ENCODE measurements around the gene EXOG.

The EXOG gene

GRCh38 chr3:38475716-38476115 lies 20.4 kb upstream of the EXOG start (continued):
- TF ChIP-seq TSHZ2 (CRISPR knock-in tag; IDR thresholded peaks at IDR 0.05): no peak
- no peak for TF ChIP-seq TCF4 (CRISPR knock-in tag; IDR thresholded peaks at IDR 0.05; ENCODE audit: borderline replicate concordance)
- no peak for TF ChIP-seq SNAI2 (CRISPR knock-in tag; IDR thresholded peaks at IDR 0.05)
- TF ChIP-seq POU6F1 (CRISPR knock-in tag; IDR thresholded peaks at IDR 0.05; ENCODE audit: borderline replicate concordance, low read depth): no peak
- TF ChIP-seq TOX (CRISPR knock-in tag; IDR thresholded peaks at IDR 0.05; ENCODE audit: borderline replicate concordance): no peak

GRCh38 chr3:38476157-38476756 lies 19.9 kb upstream of the EXOG start:
- no peak for ATAC-seq

GRCh38 chr3:38477057-38477820 lies 18.9 kb upstream of the EXOG start:
- TF ChIP-seq PATZ1 (CRISPR knock-in tag; IDR thresholded peaks at IDR 0.05; ENCODE audit: borderline replicate concordance): no peak
- TF ChIP-seq CREB5 (CRISPR knock-in tag; IDR thresholded peaks at IDR 0.05; ENCODE audit: low read depth): no peak
- TF ChIP-seq BACH2 (CRISPR knock-in tag; IDR thresholded peaks at IDR 0.05; ENCODE audit: borderline replicate concordance): no peak
- TF ChIP-seq ZNF8 (CRISPR knock-in tag; IDR thresholded peaks at IDR 0.05): no peak
- no peak for TF ChIP-seq ESRRG (CRISPR knock-in tag; IDR thresholded peaks at IDR 0.05)
- no peak for TF ChIP-seq TSHZ2 (CRISPR knock-in tag; IDR thresholded peaks at IDR 0.05)
- no peak for ATAC-seq

More at GRCh38 chr3:38476157-38476756, 19.9 kb upstream of the EXOG start:
- no peak for TF ChIP-seq GLIS3 (CRISPR knock-in tag; IDR thresholded peaks at IDR 0.05)
- no peak for TF ChIP-seq ZFP3 (CRISPR knock-in tag; IDR thresholded peaks at IDR 0.05)
- no peak for TF ChIP-seq OSR1 (CRISPR knock-in tag; IDR thresholded peaks at IDR 0.05)
- TF ChIP-seq SNAI2 (CRISPR knock-in tag; IDR thresholded peaks at IDR 0.05): no peak
- TF ChIP-seq ZFP30 (CRISPR knock-in tag; IDR thresholded peaks at IDR 0.05): no peak
- TF ChIP-seq TSHZ2 (CRISPR knock-in tag; IDR thresholded peaks at IDR 0.05): no peak
- TF ChIP-seq RARB (CRISPR knock-in tag; IDR thresholded peaks at IDR 0.05): no peak
- no peak for TF ChIP-seq TCF4 (CRISPR knock-in tag; IDR thresholded peaks at IDR 0.05; ENCODE audit: borderline replicate concordance)

Data from SK-N-SH treated with all-trans-retinoic acid at 6 μM for 48 hours (cell line).